ENCODE data around the gene WDR37.

The WDR37 gene

DNA sequence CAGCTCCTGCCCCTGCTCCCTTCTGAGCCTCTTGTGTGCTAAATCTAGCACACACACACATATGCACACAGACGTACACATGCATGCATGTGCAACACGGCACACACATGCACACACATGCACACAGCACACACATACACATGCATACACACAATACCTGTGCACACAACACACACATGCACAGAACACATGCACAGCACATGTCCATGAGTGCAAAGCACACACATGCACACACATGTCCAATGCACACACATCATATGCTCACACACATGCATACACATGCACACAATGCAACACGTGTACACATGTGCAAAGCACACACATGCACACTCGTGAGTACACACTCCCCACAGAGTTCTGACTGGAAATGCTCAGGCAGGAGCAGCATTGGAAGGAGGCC is 115.0 kb downstream of the WDR37 start:
- H3K4ac ChIP-seq (ENCODE audit: low read depth in 1 of 2, low read length in 2 of 2), result no peak overlapping the region
- WGBS, result 80% methylated on average over 4 of the region's 4 CpGs
- H3K9ac ChIP-seq (ENCODE audit: low read length), result no peak overlapping the region
- no peaks in the 10 kb centered on the region for H3K36me3 ChIP-seq (ENCODE audit: control insufficient read depth in 1 of 2, insufficient read depth in 2 of 2, low read depth in 1 of 2, low read length in 2 of 2)
- H2BK15ac ChIP-seq (ENCODE audit: low read depth, poor library complexity, severe bottlenecking), result no peak overlapping the region
- H2AK5ac ChIP-seq (ENCODE audit: low read length, severe bottlenecking), result no peak overlapping the region
- H3K23ac ChIP-seq (ENCODE audit: low read length in 2 of 2), result no peak overlapping the region
- no peak overlapping the region for H2BK12ac ChIP-seq (ENCODE audit: low read length in 2 of 2)
- H3K27me3 ChIP-seq (ENCODE audit: control insufficient read depth in 1 of 2, insufficient read depth in 1 of 2, low read length in 2 of 2), result peaks cover 15 to 20% of the 10 kb centered on the region in 2 experiments
- no peak overlapping the region for H3K4me2 ChIP-seq (ENCODE audit: low read length, poor library complexity, severe bottlenecking)
- H3K4me1 ChIP-seq (ENCODE audit: control insufficient read depth, insufficient read depth, low read depth, low read length), result no peaks in the 10 kb centered on the region
- no peak overlapping the region for H2BK5ac ChIP-seq (ENCODE audit: low read depth, low read length, poor library complexity, severe bottlenecking)
- DNase-seq, result no peak
- H3K14ac ChIP-seq (ENCODE audit: low read length in 2 of 2), result no peak overlapping the region
- no peak overlapping the region for H2BK120ac ChIP-seq (ENCODE audit: low read depth, low read length)
- H4K91ac ChIP-seq (ENCODE audit: low read length), result no peak overlapping the region
- no peak overlapping the region for H3K18ac ChIP-seq (ENCODE audit: low read depth in 1 of 2, low read length in 2 of 2)
- no peak overlapping the region for H3K4me3 ChIP-seq (ENCODE audit: insufficient read depth in 1 of 2, low read depth in 1 of 2, low read length in 2 of 2)
- no peaks in the 10 kb centered on the region for H3K9me3 ChIP-seq (ENCODE audit: control insufficient read depth, low read length)
- H3K79me1 ChIP-seq (replicated peaks; ENCODE audit: low read length, poor library complexity, severe bottlenecking), result no peaks in the 10 kb centered on the region
- H2AFZ ChIP-seq (ENCODE audit: low read depth, low read length), result no peak overlapping the region
- no peak overlapping the region for H3K27ac ChIP-seq (ENCODE audit: low read length, poor library complexity, severe bottlenecking)
- no peak overlapping the region for H4K8ac ChIP-seq (ENCODE audit: low read length)

DNA sequence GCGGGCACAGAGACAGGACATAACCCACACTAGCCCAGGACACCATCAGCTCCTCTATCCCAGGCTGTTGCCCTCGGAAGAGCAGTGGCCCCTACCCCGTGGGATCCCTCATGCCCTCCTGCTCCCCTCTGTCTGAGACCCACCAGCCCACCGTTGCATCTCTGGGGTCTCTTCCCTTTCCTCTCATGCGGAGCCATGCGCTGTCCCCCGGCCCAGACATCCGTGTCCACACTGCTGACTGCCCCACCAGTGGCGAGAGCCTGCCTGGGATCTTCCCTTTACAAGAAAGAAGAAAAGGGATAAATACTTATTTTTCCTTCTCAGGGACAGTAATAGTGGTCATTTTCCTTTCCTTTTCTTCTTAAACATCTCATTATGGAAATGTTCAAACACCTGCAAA is 115.4 kb downstream of the WDR37 start:
- no peak overlapping the region for H2BK120ac ChIP-seq (ENCODE audit: low read depth, low read length)
- H3K27me3 ChIP-seq (ENCODE audit: control insufficient read depth in 1 of 2, insufficient read depth in 1 of 2, low read length in 2 of 2), result peaks cover 11 to 20% of the 10 kb centered on the region in 2 experiments
- DNase-seq, result no peak
- no peak overlapping the region for H2BK5ac ChIP-seq (ENCODE audit: low read depth, low read length, poor library complexity, severe bottlenecking)
- H2AK5ac ChIP-seq (ENCODE audit: low read length, severe bottlenecking), result no peak overlapping the region
- H4K91ac ChIP-seq (ENCODE audit: low read length), result no peak overlapping the region
- H3K79me1 ChIP-seq (replicated peaks; ENCODE audit: low read length, poor library complexity, severe bottlenecking), result no peaks in the 10 kb centered on the region
- H3K23ac ChIP-seq (ENCODE audit: low read length in 2 of 2), result no peak overlapping the region
- H3K4ac ChIP-seq (ENCODE audit: low read depth in 1 of 2, low read length in 2 of 2), result no peak overlapping the region
- H4K8ac ChIP-seq (ENCODE audit: low read length), result no peak overlapping the region
- H3K4me2 ChIP-seq (ENCODE audit: low read length, poor library complexity, severe bottlenecking), result no peak overlapping the region
- H3K14ac ChIP-seq (ENCODE audit: low read length in 2 of 2), result no peak overlapping the region
- no peak overlapping the region for H3K27ac ChIP-seq (ENCODE audit: low read length, poor library complexity, severe bottlenecking)
- H3K9ac ChIP-seq (ENCODE audit: low read length), result no peak overlapping the region
- H2BK12ac ChIP-seq (ENCODE audit: low read length in 2 of 2), result no peak overlapping the region
- H2BK15ac ChIP-seq (ENCODE audit: low read depth, poor library complexity, severe bottlenecking), result no peak overlapping the region
- no peaks in the 10 kb centered on the region for H3K36me3 ChIP-seq (ENCODE audit: control insufficient read depth in 1 of 2, insufficient read depth in 2 of 2, low read depth in 1 of 2, low read length in 2 of 2)
- no peak overlapping the region for H3K18ac ChIP-seq (ENCODE audit: low read depth in 1 of 2, low read length in 2 of 2)
- 76% methylated on average over 8 of the region's 9 CpGs for WGBS
- no peaks in the 10 kb centered on the region for H3K9me3 ChIP-seq (ENCODE audit: control insufficient read depth, low read length)
- no peak overlapping the region for H2AFZ ChIP-seq (ENCODE audit: low read depth, low read length)
- H3K4me3 ChIP-seq (ENCODE audit: insufficient read depth in 1 of 2, low read depth in 1 of 2, low read length in 2 of 2), result no peak overlapping the region
- no peaks in the 10 kb centered on the region for H3K4me1 ChIP-seq (ENCODE audit: control insufficient read depth, insufficient read depth, low read depth, low read length)

DNA sequence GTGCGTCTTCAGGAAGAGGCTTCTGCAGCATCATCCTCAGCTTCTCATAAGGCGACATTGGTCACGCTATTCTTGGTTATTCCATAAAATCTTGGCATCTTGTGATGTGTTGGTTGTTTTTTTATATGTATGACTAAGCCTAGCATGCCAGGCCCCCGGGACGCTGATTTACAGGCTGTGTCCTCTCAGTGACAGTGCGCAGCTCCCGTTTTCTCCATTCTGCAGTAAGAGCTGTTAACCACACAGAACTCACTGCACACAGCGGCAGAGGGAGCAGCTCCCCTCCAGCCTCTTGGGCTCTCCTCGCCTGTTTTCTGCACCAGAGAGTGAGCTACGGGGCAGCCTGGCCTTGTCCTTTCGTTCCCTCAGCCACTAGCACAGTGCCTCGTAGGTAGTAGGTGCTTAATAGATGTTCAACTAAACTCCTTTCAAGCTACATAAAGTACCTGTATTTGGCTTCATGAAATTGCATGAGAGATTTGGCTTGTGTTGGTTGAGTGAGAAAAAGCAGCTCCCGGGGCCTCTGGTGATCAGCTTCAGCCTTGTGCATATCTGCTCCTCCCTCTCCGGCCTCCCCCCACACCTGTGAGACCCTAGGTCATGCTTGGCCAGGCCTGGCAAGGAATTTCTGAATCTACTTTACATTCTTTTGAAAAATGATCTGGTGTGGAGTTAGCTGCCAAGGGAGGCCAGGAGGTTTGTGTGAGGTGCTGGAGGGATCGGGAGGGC is 116.2 kb downstream of the WDR37 start:
- Histone ChIP-seq H3K9ac (ENCODE audit: low read length) (no peak overlapping the region), H2BK12ac (ENCODE audit: low read length in 2 of 2) (no peak overlapping the region), H3K14ac (ENCODE audit: low read length in 2 of 2) (no peak overlapping the region), H4K8ac (ENCODE audit: low read length) (no peak overlapping the region), H3K27me3 (ENCODE audit: control insufficient read depth in 1 of 2, insufficient read depth in 1 of 2, low read length in 2 of 2) (peaks cover 5 to 20% of the 10 kb centered on the region in 2 experiments), H3K23ac (ENCODE audit: low read length in 2 of 2) (no peak overlapping the region), H3K9me3 (ENCODE audit: control insufficient read depth, low read length) (no peaks in the 10 kb centered on the region), H3K18ac (ENCODE audit: low read depth in 1 of 2, low read length in 2 of 2) (no peak overlapping the region), H4K91ac (ENCODE audit: low read length) (no peak overlapping the region), H2BK5ac (ENCODE audit: low read depth, low read length, poor library complexity, severe bottlenecking) (no peak overlapping the region), H2BK120ac (ENCODE audit: low read depth, low read length) (no peak overlapping the region), H3K4ac (ENCODE audit: low read depth in 1 of 2, low read length in 2 of 2) (no peak overlapping the region), H2BK15ac (ENCODE audit: low read depth, poor library complexity, severe bottlenecking) (no peak overlapping the region), H3K27ac (ENCODE audit: low read length, poor library complexity, severe bottlenecking) (no peak overlapping the region), H2AFZ (ENCODE audit: low read depth, low read length) (no peak overlapping the region), H3K36me3 (ENCODE audit: control insufficient read depth in 1 of 2, insufficient read depth in 2 of 2, low read depth in 1 of 2, low read length in 2 of 2) (no peaks in the 10 kb centered on the region), H3K4me2 (ENCODE audit: low read length, poor library complexity, severe bottlenecking) (no peak overlapping the region), H2AK5ac (ENCODE audit: low read length, severe bottlenecking) (no peak overlapping the region), H3K79me1 (replicated peaks; ENCODE audit: low read length, poor library complexity, severe bottlenecking) (no peaks in the 10 kb centered on the region), H3K4me3 (ENCODE audit: insufficient read depth in 1 of 2, low read depth in 1 of 2, low read length in 2 of 2) (no peak overlapping the region), H3K4me1 (ENCODE audit: control insufficient read depth, insufficient read depth, low read depth, low read length) (no peaks in the 10 kb centered on the region)
- WGBS, result 93% methylated on average over 9 of the region's 15 CpGs
- no peak for DNase-seq

DNA sequence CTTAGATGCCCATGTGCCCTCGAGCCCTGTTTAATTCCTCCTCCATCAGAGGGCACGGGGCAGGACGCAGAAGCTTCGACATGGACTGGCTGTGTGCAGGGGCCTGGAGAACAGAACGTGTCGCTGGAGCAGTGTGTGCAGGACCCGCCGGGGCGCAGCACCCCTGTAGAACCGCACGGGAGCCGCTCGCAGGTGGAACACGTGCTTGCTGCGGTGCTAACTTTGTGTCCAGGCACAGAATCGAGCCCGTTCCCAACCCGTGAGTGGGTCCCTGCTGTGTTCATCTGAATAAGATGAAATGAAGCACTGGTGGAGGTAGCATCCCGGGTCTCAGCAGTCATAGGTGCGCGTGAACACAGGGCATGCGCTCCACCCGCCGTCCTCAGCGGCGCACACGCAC is 116.9 kb downstream of the WDR37 start:
- Histone ChIP-seq H3K4me3 (ENCODE audit: insufficient read depth in 1 of 2, low read depth in 1 of 2, low read length in 2 of 2) (no peak overlapping the region), H3K18ac (ENCODE audit: low read depth in 1 of 2, low read length in 2 of 2) (no peak overlapping the region), H3K4me2 (ENCODE audit: low read length, poor library complexity, severe bottlenecking) (no peak overlapping the region), H2BK120ac (ENCODE audit: low read depth, low read length) (no peak overlapping the region), H3K14ac (ENCODE audit: low read length in 2 of 2) (no peak overlapping the region), H3K79me1 (replicated peaks; ENCODE audit: low read length, poor library complexity, severe bottlenecking) (no peaks in the 10 kb centered on the region), H2BK15ac (ENCODE audit: low read depth, poor library complexity, severe bottlenecking) (no peak overlapping the region), H2BK5ac (ENCODE audit: low read depth, low read length, poor library complexity, severe bottlenecking) (no peak overlapping the region), H3K27me3 (ENCODE audit: control insufficient read depth in 1 of 2, insufficient read depth in 1 of 2, low read length in 2 of 2) (peaks cover 4 to 20% of the 10 kb centered on the region in 2 experiments), H2AFZ (ENCODE audit: low read depth, low read length) (no peak overlapping the region), H3K36me3 (ENCODE audit: control insufficient read depth in 1 of 2, insufficient read depth in 2 of 2, low read depth in 1 of 2, low read length in 2 of 2) (no peaks in the 10 kb centered on the region), H3K9me3 (ENCODE audit: control insufficient read depth, low read length) (no peaks in the 10 kb centered on the region), H3K4me1 (ENCODE audit: control insufficient read depth, insufficient read depth, low read depth, low read length) (no peaks in the 10 kb centered on the region), H2AK5ac (ENCODE audit: low read length, severe bottlenecking) (no peak overlapping the region), H3K27ac (ENCODE audit: low read length, poor library complexity, severe bottlenecking) (no peak overlapping the region), H3K9ac (ENCODE audit: low read length) (no peak overlapping the region), H3K4ac (ENCODE audit: low read depth in 1 of 2, low read length in 2 of 2) (no peak overlapping the region), H4K91ac (ENCODE audit: low read length) (no peak overlapping the region), H4K8ac (ENCODE audit: low read length) (no peak overlapping the region), H2BK12ac (ENCODE audit: low read length in 2 of 2) (no peak overlapping the region), H3K23ac (ENCODE audit: low read length in 2 of 2) (no peak overlapping the region)
- no peak for DNase-seq
- 87% methylated on average over 27 of the region's 27 CpGs for WGBS

All from mesenchymal stem cell (in vitro differentiated cells and primary cell).